Suprapubic skin (tissue), 4 donors: Measurements from ENCODE around the gene NEK6.

ENCODE experiments used
- CTCF ChIP-seq, 2 donors: fragments of 200-600 bp in 1 of 2; fragments of 450-650 bp in 1 of 2; sonication (generic) in 1 of 2; IDR thresholded peaks; one replicate each; pipeline ENCODE4 v1.5.1; 2016 to 2019; ENCODE audit warnings: antibody characterized with exemption in 2 of 2, mild to moderate bottlenecking in 1 of 2, moderate library complexity in 1 of 2
- POLR2A ChIP-seq, 2 donors: fragments of 450-650 bp; IDR thresholded peaks; one replicate each; pipeline ENCODE4 v1.6.1; 2017; ENCODE audit warnings: antibody characterized with exemption in 2 of 2, mild to moderate bottlenecking in 2 of 2, moderate library complexity in 2 of 2
- POLR2AphosphoS5 ChIP-seq, 3 donors: sonication (generic); formaldehyde crosslinking; IDR thresholded peaks; one replicate each; pipeline ENCODE4 v1.6.1; 2017; ENCODE audit warnings: antibody characterized with exemption in 3 of 3

- TF ChIP-seq CTCF (IDR thresholded peaks at IDR 0.05), result no peak
- no peak for TF ChIP-seq POLR2A (IDR thresholded peaks at IDR 0.05)
- TF ChIP-seq POLR2AphosphoS5 (IDR thresholded peaks at IDR 0.05), result no peak
Measured at GRCh38 chr9:124309667-124310084, 51.9 kb downstream of the NEK6 start.
